HG03571 (cell line): ENCODE measurements around the gene ETNK2.

Experiments
- ATAC-seq: cut with Tn5 transposase; IDR thresholded peaks from one replicate; pipeline ENCODE4 v1.9.1; 2021; ENCODE audit not compliant: unreplicated experiment

The ETNK2 gene

GRCh38 chr1:204149635-204150565, 1.9 kb downstream of the ETNK2 start:
- no peak for ATAC-seq

GRCh38 chr1:204149107-204149506, 2.7 kb downstream of the ETNK2 start:
- no peak for ATAC-seq

GRCh38 chr1:204147406-204148383, 4.1 kb downstream of the ETNK2 start:
- ATAC-seq = no peak

- no peak for ATAC-seq
Measured at GRCh38 chr1:204146965-204147364, 4.9 kb downstream of the ETNK2 start.

- no peak for ATAC-seq
Measured at GRCh38 chr1:204146309-204146708, 5.5 kb downstream of the ETNK2 start.

GRCh38 chr1:204145033-204145504, 6.8 kb downstream of the ETNK2 start:
- no peak for ATAC-seq

- ATAC-seq = no peak
Measured at GRCh38 chr1:204143276-204144041, 8.4 kb downstream of the ETNK2 start.

GRCh38 chr1:204142032-204142974, 9.5 kb downstream of the ETNK2 start:
- ATAC-seq = no peak

- no peak for ATAC-seq
Measured at GRCh38 chr1:204141131-204141530, 10.7 kb downstream of the ETNK2 start.

- no peak for ATAC-seq
Measured at GRCh38 chr1:204139952-204140351, 11.9 kb downstream of the ETNK2 start.

- ATAC-seq = no peak
Measured at GRCh38 chr1:204139088-204139487, 12.8 kb downstream of the ETNK2 start.

- no peak for ATAC-seq
Measured at GRCh38 chr1:204136814-204137213, 15.0 kb downstream of the ETNK2 start.

- ATAC-seq = no peak
Measured at GRCh38 chr1:204134103-204134502, 17.7 kb downstream of the ETNK2 start.

GRCh38 chr1:204132718-204133117, 19.1 kb downstream of the ETNK2 start:
- no peak for ATAC-seq

GRCh38 chr1:204131978-204132377, 19.9 kb downstream of the ETNK2 start:
- ATAC-seq = no peak

GRCh38 chr1:204130981-204131892, 20.6 kb downstream of the ETNK2 start:
- ATAC-seq = no peak

- no peak for ATAC-seq
Measured at GRCh38 chr1:204130178-204130577, 21.7 kb downstream of the ETNK2 start.
